GOT3 (cell line): ENCODE measurements around the gene LMBR1.

Experiments used
- DNase-seq: peaks from one replicate; lab custom pipeline; 2025; ENCODE audit warnings: mixed read lengths; lab: John Stamatoyannopoulos, UW

Gene LMBR1

GRCh38 chr7:156692849-156693248 is 200.1 kb downstream of the LMBR1 start:
- DNase-seq: no peak

- no peak for DNase-seq
Observed at GRCh38 chr7:156691764-156692163, 201.2 kb downstream of the LMBR1 start.

GRCh38 chr7:156684661-156685060 is 208.3 kb downstream of the LMBR1 start:
- DNase-seq: no peak

GRCh38 chr7:156684251-156684650 is 208.7 kb downstream of the LMBR1 start:
- DNase-seq: no peak

- DNase-seq: no peak
Observed at GRCh38 chr7:156682928-156683327, 210.1 kb downstream of the LMBR1 start.

GRCh38 chr7:156680281-156680680 is 212.7 kb downstream of the LMBR1 start:
- DNase-seq: no peak

- no peak for DNase-seq
Observed at GRCh38 chr7:156677374-156678054, 215.5 kb downstream of the LMBR1 start.

- DNase-seq: no peak
Observed at GRCh38 chr7:156676263-156676662, 216.7 kb downstream of the LMBR1 start.

- DNase-seq: no peak
Observed at GRCh38 chr7:156675721-156676120, 217.3 kb downstream of the LMBR1 start.

- DNase-seq: no peak
Observed at GRCh38 chr7:156673902-156674301, 219.1 kb downstream of the LMBR1 start.

- no peak for DNase-seq
Observed at GRCh38 chr7:156673454-156673853, 219.5 kb downstream of the LMBR1 start.

GRCh38 chr7:156669035-156669828 is 223.8 kb downstream of the LMBR1 start:
- DNase-seq: no peak

- DNase-seq: no peak
Observed at GRCh38 chr7:156668130-156668741, 224.7 kb downstream of the LMBR1 start.

GRCh38 chr7:156667110-156667426 is 225.9 kb downstream of the LMBR1 start:
- DNase-seq: no peak

GRCh38 chr7:156666368-156667109 is 226.4 kb downstream of the LMBR1 start:
- no peak for DNase-seq

GRCh38 chr7:156665101-156665500 is 227.9 kb downstream of the LMBR1 start:
- no peak for DNase-seq

GRCh38 chr7:156662277-156662676 is 230.7 kb downstream of the LMBR1 start:
- no peak for DNase-seq

- DNase-seq: no peak
Observed at GRCh38 chr7:156661637-156662036, 231.3 kb downstream of the LMBR1 start.

GRCh38 chr7:156659961-156660360 is 233.0 kb downstream of the LMBR1 start:
- DNase-seq: no peak

- no peak for DNase-seq
Observed at GRCh38 chr7:156659203-156659602, 233.8 kb downstream of the LMBR1 start.

- no peak for DNase-seq
Observed at GRCh38 chr7:156657681-156658080, 235.3 kb downstream of the LMBR1 start.

GRCh38 chr7:156656598-156656997 is 236.4 kb downstream of the LMBR1 start:
- DNase-seq: no peak

GRCh38 chr7:156655983-156656382 is 237.0 kb downstream of the LMBR1 start:
- DNase-seq: no peak
